C4-2B (cell line): ENCODE results near the gene POLR2L.

Source experiments
- H3K27ac ChIP-seq: fragments of 450-650 bp; 2 replicates; pipeline ENCODE4 v1.5.1; 2017
- ZFX ChIP-seq: fragments of 450-650 bp; IDR thresholded peaks from 2 replicates; pipeline ENCODE4 v1.6.1; 2017
- TF ChIP-seq, protein P1 (sequence below): fragments of 450-650 bp; conservative IDR thresholded peaks from 2 replicates; pipeline ENCODE4 v1.5.1; 2017; ENCODE audit warnings: mild to moderate bottlenecking

The POLR2L gene

DNA sequence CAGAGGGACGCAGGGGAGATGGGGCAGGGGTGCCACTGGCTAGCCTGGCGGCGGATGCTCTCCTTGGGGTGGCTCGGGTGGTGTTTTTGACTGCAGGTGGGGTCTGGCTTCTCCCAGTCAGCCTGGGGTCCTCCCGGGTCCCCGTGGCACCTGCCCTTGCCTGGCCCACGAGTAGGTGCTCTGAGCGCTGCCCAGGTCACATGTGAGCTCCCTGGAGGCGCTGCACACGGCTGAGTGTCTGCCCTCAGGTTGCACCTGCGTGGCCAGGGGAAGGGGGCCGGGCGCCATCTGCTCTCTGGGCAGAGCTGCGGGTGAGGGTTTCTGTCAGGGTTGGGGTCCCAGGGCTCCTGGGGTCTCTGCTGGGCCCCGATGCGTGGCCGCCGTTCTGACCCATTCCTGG lies 5.5 kb upstream of the POLR2L start:
- TF ChIP-seq, protein P1, sequence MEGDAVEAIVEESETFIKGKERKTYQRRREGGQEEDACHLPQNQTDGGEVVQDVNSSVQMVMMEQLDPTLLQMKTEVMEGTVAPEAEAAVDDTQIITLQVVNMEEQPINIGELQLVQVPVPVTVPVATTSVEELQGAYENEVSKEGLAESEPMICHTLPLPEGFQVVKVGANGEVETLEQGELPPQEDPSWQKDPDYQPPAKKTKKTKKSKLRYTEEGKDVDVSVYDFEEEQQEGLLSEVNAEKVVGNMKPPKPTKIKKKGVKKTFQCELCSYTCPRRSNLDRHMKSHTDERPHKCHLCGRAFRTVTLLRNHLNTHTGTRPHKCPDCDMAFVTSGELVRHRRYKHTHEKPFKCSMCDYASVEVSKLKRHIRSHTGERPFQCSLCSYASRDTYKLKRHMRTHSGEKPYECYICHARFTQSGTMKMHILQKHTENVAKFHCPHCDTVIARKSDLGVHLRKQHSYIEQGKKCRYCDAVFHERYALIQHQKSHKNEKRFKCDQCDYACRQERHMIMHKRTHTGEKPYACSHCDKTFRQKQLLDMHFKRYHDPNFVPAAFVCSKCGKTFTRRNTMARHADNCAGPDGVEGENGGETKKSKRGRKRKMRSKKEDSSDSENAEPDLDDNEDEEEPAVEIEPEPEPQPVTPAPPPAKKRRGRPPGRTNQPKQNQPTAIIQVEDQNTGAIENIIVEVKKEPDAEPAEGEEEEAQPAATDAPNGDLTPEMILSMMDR = no peak
- TF ChIP-seq ZFX = no peak
- no peak overlapping the region for H3K27ac ChIP-seq

DNA sequence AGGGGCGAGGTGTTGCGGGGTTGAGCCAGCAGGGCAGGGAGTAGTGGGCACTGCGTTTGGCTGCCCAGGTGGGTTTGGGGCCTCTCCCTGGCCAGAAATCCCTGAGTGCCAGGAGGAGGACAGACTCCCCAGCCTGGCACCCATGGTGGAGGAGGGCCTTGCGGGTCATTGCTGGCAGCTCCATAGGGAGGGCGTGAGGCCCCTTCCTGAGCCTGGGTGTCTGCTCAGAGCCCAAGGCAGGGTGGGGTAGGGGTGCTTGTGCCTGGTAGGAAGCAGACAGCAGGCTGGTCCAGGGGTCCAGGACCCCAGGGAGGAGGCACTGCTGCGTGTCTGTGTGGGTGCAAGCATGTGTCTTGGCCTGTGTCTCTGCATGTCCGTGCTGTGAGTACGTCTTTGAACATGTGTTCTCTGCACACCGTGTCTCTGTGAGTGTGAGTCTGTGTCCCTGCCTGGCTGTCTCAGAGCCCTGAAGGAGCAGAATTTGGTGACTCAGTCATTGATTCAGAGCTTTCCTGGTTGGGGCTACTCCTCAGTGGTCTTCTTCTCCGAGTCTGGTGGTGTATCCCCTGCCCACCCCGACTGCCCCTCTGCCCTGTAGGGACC lies 4.3 kb upstream of the POLR2L start:
- TF ChIP-seq, protein P1 = no peak
- no peak for TF ChIP-seq ZFX
- no peak overlapping the region for H3K27ac ChIP-seq

DNA sequence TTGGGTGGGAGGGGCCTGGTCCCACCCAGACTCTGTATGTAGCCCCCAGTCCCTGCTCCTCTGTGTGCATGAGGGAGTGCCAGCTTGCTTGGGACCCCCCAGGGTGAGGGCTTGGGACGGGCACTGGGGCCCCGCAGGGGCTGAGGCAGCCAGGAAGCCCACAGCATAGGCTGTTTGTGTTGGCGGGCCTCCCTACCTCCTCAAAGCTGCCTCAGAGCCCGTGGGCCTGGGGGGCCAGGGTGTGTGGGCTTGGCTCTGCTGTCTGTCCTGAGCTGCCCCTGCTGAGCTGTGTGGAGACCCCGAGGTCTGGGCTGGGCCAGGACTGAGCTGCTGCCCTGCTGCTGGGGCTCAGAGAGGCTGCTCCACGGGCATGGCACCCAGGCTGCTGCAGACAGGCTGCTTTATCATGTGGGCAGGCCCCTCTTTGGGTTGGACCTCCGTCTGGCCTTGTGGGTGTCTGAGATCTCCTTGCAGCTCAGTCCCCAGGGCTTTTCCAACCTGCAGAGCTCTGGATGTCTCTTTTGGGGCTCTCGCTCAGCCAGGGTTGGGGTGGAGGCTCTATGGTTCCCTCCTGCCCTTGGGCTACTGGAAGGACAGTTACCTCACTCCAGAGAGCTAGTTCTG lies 3.7 kb upstream of the POLR2L start:
- H3K27ac ChIP-seq = no peak overlapping the region
- TF ChIP-seq ZFX = no peak
- TF ChIP-seq, protein P1 = no peak

DNA sequence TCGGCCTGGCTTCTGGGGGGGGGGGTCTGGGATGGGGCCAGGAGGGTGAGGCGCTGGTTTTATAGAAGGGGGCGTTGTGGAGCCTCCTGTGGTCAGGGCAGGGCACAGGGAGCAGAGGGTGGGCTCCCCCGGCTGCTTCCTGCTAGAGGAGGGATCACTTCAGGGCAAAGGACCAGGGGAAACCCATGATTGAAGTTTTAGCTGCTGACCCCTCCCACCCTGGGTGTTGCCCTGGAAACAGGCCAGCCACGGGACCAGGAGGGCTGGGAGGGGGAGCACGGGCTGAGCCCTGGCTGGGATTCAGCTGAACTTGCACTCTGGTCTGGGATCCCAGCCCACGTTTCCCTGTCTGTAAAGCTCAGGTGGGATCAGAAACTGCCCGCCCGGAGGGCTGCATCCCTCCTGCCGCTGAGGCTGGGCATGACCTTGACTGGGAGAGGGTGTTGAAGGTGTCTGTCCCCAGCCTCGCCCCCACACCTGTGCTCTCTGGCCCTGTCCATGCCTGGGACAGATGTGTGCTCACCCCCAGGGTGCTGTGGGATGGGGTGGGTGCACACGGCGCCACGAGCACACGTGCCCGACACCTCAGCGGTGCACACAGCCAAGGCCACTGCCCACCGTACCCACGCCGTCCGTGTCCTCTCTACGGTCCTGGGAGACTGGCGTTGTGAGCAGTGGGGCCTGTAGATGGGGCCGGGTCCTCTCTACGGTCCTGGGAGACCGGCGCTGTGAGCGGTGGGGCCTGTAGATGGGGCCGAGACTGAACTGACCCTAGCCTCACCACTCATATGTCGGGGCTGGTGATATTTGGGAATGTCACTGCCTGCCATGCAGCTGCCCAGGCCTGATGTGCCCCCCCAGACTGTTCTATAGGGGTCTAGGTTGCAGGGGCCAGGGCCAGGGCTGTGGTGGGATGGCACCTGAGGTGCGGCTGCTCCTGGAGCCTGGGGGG lies 2.6 kb upstream of the POLR2L start:
- H3K27ac ChIP-seq = peak overlapping the region; percentile 86; the same call in 1 of the 2 replicates
- no peak for TF ChIP-seq ZFX
- TF ChIP-seq, protein P1 = no peak

DNA sequence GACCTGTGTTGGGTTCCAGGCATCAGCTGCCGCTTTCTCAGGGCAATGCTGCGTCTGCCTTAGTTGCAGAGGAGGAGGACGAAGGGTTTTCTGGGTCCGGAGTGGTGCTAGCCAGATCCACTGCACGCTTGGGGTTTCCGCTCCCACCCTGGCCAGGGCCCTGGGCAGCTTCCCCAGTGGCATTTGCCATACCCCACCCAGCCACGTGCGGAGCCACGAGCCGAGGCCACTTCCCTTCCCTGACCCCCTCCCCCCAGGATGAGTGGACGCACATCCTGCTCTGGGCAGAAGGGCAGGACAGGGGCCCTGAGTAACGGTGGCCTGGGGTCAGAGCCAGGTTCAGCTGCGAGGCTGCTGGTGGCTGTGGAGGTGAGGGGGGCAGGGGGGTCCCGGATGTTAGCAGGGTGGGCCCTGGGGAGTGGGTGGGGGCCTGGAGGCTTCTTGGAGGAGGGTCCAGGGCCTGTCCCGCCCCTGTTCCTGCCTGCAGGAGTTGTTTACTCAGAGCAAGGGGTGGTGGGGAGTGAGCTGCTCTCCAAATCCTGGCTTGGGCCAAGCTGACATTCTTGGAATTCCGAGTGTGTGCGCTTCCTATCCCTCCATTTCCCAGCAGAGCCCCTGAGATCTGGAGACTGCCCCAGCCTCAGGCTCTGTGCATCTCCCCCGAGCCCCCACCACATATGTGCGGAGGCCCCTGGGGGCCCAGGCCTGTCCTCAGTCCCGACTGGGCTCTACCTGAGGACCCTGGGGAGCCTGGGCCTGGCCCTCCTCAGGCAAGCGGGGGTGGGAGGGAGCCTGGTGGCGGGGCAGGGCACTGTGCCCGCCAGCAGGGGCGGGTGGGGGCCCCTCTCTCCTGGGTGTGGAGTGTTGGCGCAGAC lies 1.7 kb upstream of the POLR2L start:
- peak overlapping the region; percentile 86 for H3K27ac ChIP-seq
- no peak for TF ChIP-seq ZFX
- TF ChIP-seq, protein P1 = no peak

DNA sequence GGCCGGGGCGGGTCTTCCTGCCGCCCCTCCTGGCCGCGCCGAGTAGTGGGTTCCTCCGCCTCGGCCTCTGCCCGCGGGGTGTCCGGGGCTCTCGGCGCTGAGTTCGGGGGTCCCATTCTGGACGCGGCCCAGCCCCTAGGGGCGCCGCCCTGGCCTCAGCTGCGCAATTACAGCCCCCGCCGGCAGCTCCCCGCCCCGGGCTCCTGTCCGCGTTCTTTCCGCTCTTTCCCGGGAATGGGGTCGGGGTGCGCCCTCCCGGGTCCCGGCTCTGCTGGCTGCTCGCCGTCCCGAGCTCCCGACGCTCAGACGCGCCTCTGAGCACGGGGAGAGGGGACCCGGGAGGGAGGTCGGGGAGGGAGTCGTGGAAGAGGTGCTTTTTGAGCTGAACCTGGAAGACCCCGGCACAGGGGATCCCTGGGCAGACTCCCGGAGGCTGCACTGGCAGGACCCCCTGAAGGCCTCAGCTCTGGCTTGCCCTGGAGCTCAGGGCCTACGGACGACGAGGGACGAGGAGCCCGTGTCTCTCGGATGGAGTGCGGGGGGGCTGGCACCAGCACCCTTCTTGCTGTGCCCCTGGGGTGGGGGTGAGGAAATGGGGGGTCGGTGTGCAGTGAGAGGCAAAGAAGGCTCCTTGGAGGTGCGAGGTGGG lies 881 bp upstream of the POLR2L start:
- H3K27ac ChIP-seq = peak overlapping the region; percentile 86
- no peak for TF ChIP-seq ZFX
- TF ChIP-seq, protein P1 = no peak; the same call in 1 of the 2 replicates
